ENCODE data around the gene SACS.

- TF ChIP-seq EZH2phosphoT487 (IDR thresholded peaks at IDR 0.05; ENCODE audit: borderline replicate concordance, low read length) = no peak
- TF ChIP-seq CTCF (IDR thresholded peaks at IDR 0.05; ENCODE audit: low read depth, low read length, poor library complexity, severe bottlenecking) = no peak
Observed at GRCh38 chr13:23359882-23360281, 73.6 kb downstream of the SACS start.
